ENCODE data around the gene MLPH. TPM values are rescaled to one million over a fixed set of nuclear protein-coding genes. Genes with fewer than 3 reads are reported as not detected.

The MLPH gene
- total and polyA plus RNA-seq, 12 donors, result 0.12 to 3.6 (median 0.84) TPM; not detected in 1

GRCh38 chr2:237533668-237534161 is 46.7 kb downstream of the MLPH start:
- no peaks in the 10 kb centered on the region for H3K9me3 ChIP-seq (replicated peaks in 1 of 3)
- no peak for DNase-seq
- no peak overlapping the region for H3K4me3 ChIP-seq
- H3K27me3 ChIP-seq, result no peaks in the 10 kb centered on the region
- WGBS, 4 donors, result 87 to 94% (median 92%) methylated on average over 2 to 7 of the region's 7 CpGs
- TF ChIP-seq POLR2A (IDR thresholded peaks at IDR 0.05) (no peak), CTCF (IDR thresholded peaks at IDR 0.05) (no peak)
- intact Hi-C loops (cut with DNase I), result no loop called here
- no peak overlapping the region for H3K27ac ChIP-seq
- H3K36me3 ChIP-seq (replicated peaks in 1 of 2), result no peaks in the 10 kb centered on the region
- H3K4me1 ChIP-seq (replicated peaks in 1 of 2), result no peaks in the 10 kb centered on the region

- Histone ChIP-seq H3K27ac (no peak overlapping the region), H3K4me1 (replicated peaks in 1 of 2) (no peaks in the 10 kb centered on the region), H3K4me3 (no peak overlapping the region), H3K9me3 (replicated peaks in 1 of 3) (no peaks in the 10 kb centered on the region), H3K36me3 (replicated peaks in 1 of 2) (no peaks in the 10 kb centered on the region), H3K27me3 (no peaks in the 10 kb centered on the region)
- 96 to 100% (median 100%) methylated on average over 1 of the region's 1 CpG for WGBS, 4 donors
- DNase-seq, result no peak
- intact Hi-C loops (cut with DNase I), result no loop called here
- TF ChIP-seq POLR2A (IDR thresholded peaks at IDR 0.05) (no peak), CTCF (IDR thresholded peaks at IDR 0.05) (no peak)
These were observed 47.3 kb downstream of the MLPH start for GRCh38 chr2:237534380-237534779.

- no peaks in the 10 kb centered on the region for H3K9me3 ChIP-seq (replicated peaks in 1 of 3)
- WGBS, 4 donors, result 86 to 94% (median 90%) methylated on average over 7 to 8 of the region's 8 CpGs
- no peak overlapping the region for H3K4me3 ChIP-seq
- intact Hi-C loops (cut with DNase I), result no loop called here
- DNase-seq, result no peak
- no peak overlapping the region for H3K27ac ChIP-seq
- peaks cover 0 to 1% of the 10 kb centered on the region in 2 donors for H3K4me1 ChIP-seq (replicated peaks in 1 of 2)
- H3K36me3 ChIP-seq (replicated peaks in 1 of 2), result no peaks in the 10 kb centered on the region
- no peak for TF ChIP-seq CTCF (IDR thresholded peaks at IDR 0.05)
- no peak for TF ChIP-seq POLR2A (IDR thresholded peaks at IDR 0.05)
- no peaks in the 10 kb centered on the region for H3K27me3 ChIP-seq
These were observed 48.5 kb downstream of the MLPH start for GRCh38 chr2:237535385-237536082.

- WGBS, 4 donors, result 90 to 97% (median 92%) methylated on average over 2 to 5 of the region's 5 CpGs
- H3K36me3 ChIP-seq (replicated peaks in 1 of 2), result no peaks in the 10 kb centered on the region
- H3K4me1 ChIP-seq (replicated peaks in 1 of 2), result peaks cover 0 to 3% of the 10 kb centered on the region in 2 donors
- no peaks in the 10 kb centered on the region for H3K9me3 ChIP-seq (replicated peaks in 1 of 3)
- TF ChIP-seq POLR2A (IDR thresholded peaks at IDR 0.05), result no peak
- TF ChIP-seq CTCF (IDR thresholded peaks at IDR 0.05), result no peak
- DNase-seq, result no peak
- no peak overlapping the region for H3K4me3 ChIP-seq
- no peaks in the 10 kb centered on the region for H3K27me3 ChIP-seq
- no peak overlapping the region for H3K27ac ChIP-seq
- intact Hi-C loops (cut with DNase I), result no loop called here
These were observed 49.0 kb downstream of the MLPH start for GRCh38 chr2:237536083-237536415.
